ENCODE results near the gene SEMA3D. TPM values are rescaled to one million over a fixed set of nuclear protein-coding genes. Genes with fewer than 3 reads are reported as not detected.
"Not testable (repeated sequence)": the region's sequence is repeated elsewhere in the genome, so short reads cannot be mapped to it uniquely, and the experiment has no call there.

SEMA3D gene
- total RNA-seq, 2 experiments from 2014 or later: not detected

- CTCF ChIA-PET: interaction anchor here (1.2 kb wide), 1 partner anchor 1081 kb away, joined by 4 read pairs; no protein-coding TSS in a partner anchor
- intact Hi-C loops (cut with micrococcal nuclease): no loop called here
- DNase-seq: no peak
- no peak overlapping the region for H3K4me3 Mint-ChIP-seq
- H3K9me3 Mint-ChIP-seq: no peaks in the 10 kb centered on the region
- H3K27ac Mint-ChIP-seq: no peak overlapping the region
- H3K36me3 Mint-ChIP-seq (ENCODE audit: low read depth): no peaks in the 10 kb centered on the region
- H3K27me3 Mint-ChIP-seq (ENCODE audit: low read depth): peaks cover 11% of the 10 kb centered on the region
- H3K4me1 Mint-ChIP-seq (ENCODE audit: low read depth): no peaks in the 10 kb centered on the region
These were observed 170.6 kb downstream of the SEMA3D start for GRCh38 chr7:85016286-85016685.

GRCh38 chr7:85014936-85015660, 171.8 kb downstream of the SEMA3D start:
- H3K36me3 Mint-ChIP-seq (ENCODE audit: low read depth): no peaks in the 10 kb centered on the region
- no peaks in the 10 kb centered on the region for H3K9me3 Mint-ChIP-seq
- DNase-seq: no peak
- H3K27ac Mint-ChIP-seq: no peak overlapping the region
- intact Hi-C loops (cut with micrococcal nuclease): no loop called here
- CTCF ChIA-PET: no interaction called here
- no peak overlapping the region for H3K4me3 Mint-ChIP-seq
- H3K27me3 Mint-ChIP-seq (ENCODE audit: low read depth): peaks cover 9% of the 10 kb centered on the region
- H3K4me1 Mint-ChIP-seq (ENCODE audit: low read depth): no peaks in the 10 kb centered on the region

GRCh38 chr7:85011127-85011526, 175.7 kb downstream of the SEMA3D start:
- intact Hi-C loops (cut with micrococcal nuclease): no loop called here
- H3K4me3 Mint-ChIP-seq: no peak overlapping the region
- H3K36me3 Mint-ChIP-seq (ENCODE audit: low read depth): no peaks in the 10 kb centered on the region
- H3K4me1 Mint-ChIP-seq (ENCODE audit: low read depth): no peaks in the 10 kb centered on the region
- no peak overlapping the region for H3K27ac Mint-ChIP-seq
- no peak for DNase-seq
- no peaks in the 10 kb centered on the region for H3K9me3 Mint-ChIP-seq
- peaks cover 9% of the 10 kb centered on the region for H3K27me3 Mint-ChIP-seq (ENCODE audit: low read depth)
- CTCF ChIA-PET: no interaction called here

GRCh38 chr7:85010306-85010705, 176.6 kb downstream of the SEMA3D start:
- DNase-seq: no peak
- H3K27me3 Mint-ChIP-seq (ENCODE audit: low read depth): peaks cover 9% of the 10 kb centered on the region
- H3K4me1 Mint-ChIP-seq (ENCODE audit: low read depth): no peaks in the 10 kb centered on the region
- H3K4me3 Mint-ChIP-seq: no peak overlapping the region
- intact Hi-C loops (cut with micrococcal nuclease): no loop called here
- no peaks in the 10 kb centered on the region for H3K9me3 Mint-ChIP-seq
- CTCF ChIA-PET: interaction anchor here (1.2 to 1.7 kb wide), 2 partner anchors 9 to 14 kb away, joined by 4 read pairs; no protein-coding TSS in a partner anchor
- H3K27ac Mint-ChIP-seq: no peak overlapping the region
- no peaks in the 10 kb centered on the region for H3K36me3 Mint-ChIP-seq (ENCODE audit: low read depth)

- Mint-ChIP-seq H3K9me3 (no peaks in the 10 kb centered on the region), H3K4me1 (ENCODE audit: low read depth) (no peaks in the 10 kb centered on the region), H3K27ac (no peak overlapping the region), H3K36me3 (ENCODE audit: low read depth) (no peaks in the 10 kb centered on the region), H3K27me3 (ENCODE audit: low read depth) (peaks cover 9% of the 10 kb centered on the region), H3K4me3 (no peak overlapping the region)
- CTCF ChIA-PET: no interaction called here
- intact Hi-C loops (cut with micrococcal nuclease): no loop called here
- no peak for DNase-seq
These were observed 180.1 kb downstream of the SEMA3D start for GRCh38 chr7:85006754-85007153.

DNA sequence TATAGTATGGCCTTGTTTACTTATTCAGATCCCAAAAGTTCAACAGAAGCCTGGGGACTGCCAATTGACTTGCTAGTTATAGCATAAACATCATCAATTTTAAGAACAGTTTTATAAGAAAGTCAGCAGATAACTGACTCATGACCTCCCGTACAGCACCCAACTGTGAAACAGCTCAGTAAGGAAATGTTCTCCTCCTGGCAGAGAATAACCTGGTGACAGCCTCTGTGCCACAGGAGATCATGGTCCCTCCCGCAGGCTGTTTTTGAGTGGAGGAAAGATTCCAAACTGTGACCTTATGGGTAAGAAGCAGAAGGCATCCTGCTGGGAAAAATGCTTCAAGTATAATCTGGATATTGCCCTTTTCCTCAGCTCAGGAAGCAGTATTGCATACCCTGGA, 182.5 kb downstream of the SEMA3D start:
- H3K4me1 Mint-ChIP-seq (ENCODE audit: low read depth): no peaks in the 10 kb centered on the region
- no peak overlapping the region for H3K27ac Mint-ChIP-seq
- H3K9me3 Mint-ChIP-seq: no peaks in the 10 kb centered on the region
- peaks cover 9% of the 10 kb centered on the region for H3K27me3 Mint-ChIP-seq (ENCODE audit: low read depth)
- DNase-seq: no peak
- intact Hi-C loops (cut with micrococcal nuclease): no loop called here
- CTCF ChIA-PET: no interaction called here
- no peaks in the 10 kb centered on the region for H3K36me3 Mint-ChIP-seq (ENCODE audit: low read depth)
- no peak overlapping the region for H3K4me3 Mint-ChIP-seq

DNA sequence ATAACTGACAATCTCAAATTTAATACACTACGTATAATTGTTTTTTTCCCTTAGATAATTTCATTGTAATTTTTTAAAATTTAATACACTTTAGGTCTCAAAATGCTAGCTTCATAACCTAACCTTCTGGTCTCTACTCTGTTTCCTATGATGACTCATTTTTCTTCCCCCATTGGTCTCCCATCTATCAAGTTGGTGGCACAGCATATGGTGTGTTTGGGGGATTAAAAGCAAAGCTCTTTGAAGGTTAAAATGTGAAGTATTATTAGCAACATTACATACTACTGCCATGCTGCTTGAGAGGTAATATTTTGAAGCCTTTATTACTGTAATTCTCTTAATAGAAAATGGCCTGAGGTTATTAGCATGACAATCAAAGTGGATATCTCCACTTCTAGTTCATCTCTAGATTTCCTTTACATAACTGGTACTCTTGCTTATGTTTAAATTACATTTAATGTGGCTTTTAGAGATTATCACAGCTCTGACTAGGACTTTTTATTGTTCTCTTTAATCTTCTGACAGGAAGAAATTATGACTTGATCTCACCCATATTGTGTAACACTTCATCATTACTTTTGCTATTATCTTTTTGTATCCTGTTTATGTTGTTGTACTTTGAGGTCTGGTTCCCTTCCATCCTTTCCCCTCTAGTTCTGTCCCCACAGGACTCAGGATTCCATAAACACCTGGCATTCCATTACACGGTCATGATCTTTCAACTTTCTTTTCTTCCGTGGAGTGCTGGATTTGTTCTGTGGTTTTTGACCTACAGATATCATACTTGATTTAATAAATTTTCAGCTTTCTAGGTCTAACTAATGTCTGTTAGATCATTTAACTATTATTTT, 185.1 kb downstream of the SEMA3D start:
- H3K4me3 Mint-ChIP-seq: no peak overlapping the region
- CTCF ChIA-PET: no interaction called here
- no peaks in the 10 kb centered on the region for H3K9me3 Mint-ChIP-seq
- H3K4me1 Mint-ChIP-seq (ENCODE audit: low read depth): no peaks in the 10 kb centered on the region
- no peak overlapping the region for H3K27ac Mint-ChIP-seq
- peaks cover 12% of the 10 kb centered on the region for H3K27me3 Mint-ChIP-seq (ENCODE audit: low read depth)
- intact Hi-C loops (cut with micrococcal nuclease): no loop called here
- H3K36me3 Mint-ChIP-seq (ENCODE audit: low read depth): no peaks in the 10 kb centered on the region
- no peak for DNase-seq

- CTCF ChIA-PET: no interaction called here
- H3K27me3 Mint-ChIP-seq (ENCODE audit: low read depth): peaks cover 12% of the 10 kb centered on the region
- H3K4me3 Mint-ChIP-seq: no peak overlapping the region
- H3K4me1 Mint-ChIP-seq (ENCODE audit: low read depth): no peaks in the 10 kb centered on the region
- DNase-seq: no peak
- intact Hi-C loops (cut with micrococcal nuclease): no loop called here
- no peaks in the 10 kb centered on the region for H3K9me3 Mint-ChIP-seq
- H3K36me3 Mint-ChIP-seq (ENCODE audit: low read depth): no peaks in the 10 kb centered on the region
- H3K27ac Mint-ChIP-seq: no peak overlapping the region
These were observed 186.0 kb downstream of the SEMA3D start for GRCh38 chr7:85000735-85001350.

GRCh38 chr7:84999450-84999849, 187.4 kb downstream of the SEMA3D start:
- no peak for DNase-seq
- H3K9me3 Mint-ChIP-seq: no peaks in the 10 kb centered on the region
- H3K27ac Mint-ChIP-seq: no peak overlapping the region
- H3K36me3 Mint-ChIP-seq (ENCODE audit: low read depth): no peaks in the 10 kb centered on the region
- no peak overlapping the region for H3K4me3 Mint-ChIP-seq
- CTCF ChIA-PET: interaction anchor here (0.5 to 1.7 kb wide), 2 partner anchors 29 to 47 kb away, joined by 3 to 4 read pairs; no protein-coding TSS in a partner anchor
- H3K27me3 Mint-ChIP-seq (ENCODE audit: low read depth): peaks cover 14% of the 10 kb centered on the region
- intact Hi-C loops (cut with micrococcal nuclease): no loop called here
- no peaks in the 10 kb centered on the region for H3K4me1 Mint-ChIP-seq (ENCODE audit: low read depth)

GRCh38 chr7:84998665-84999064, 188.2 kb downstream of the SEMA3D start:
- CTCF ChIA-PET: interaction anchor here (1.7 kb wide), 1 partner anchor 30 kb away, joined by 4 read pairs; no protein-coding TSS in a partner anchor
- no peaks in the 10 kb centered on the region for H3K4me1 Mint-ChIP-seq (ENCODE audit: low read depth)
- intact Hi-C loops (cut with micrococcal nuclease): no loop called here

DNA sequence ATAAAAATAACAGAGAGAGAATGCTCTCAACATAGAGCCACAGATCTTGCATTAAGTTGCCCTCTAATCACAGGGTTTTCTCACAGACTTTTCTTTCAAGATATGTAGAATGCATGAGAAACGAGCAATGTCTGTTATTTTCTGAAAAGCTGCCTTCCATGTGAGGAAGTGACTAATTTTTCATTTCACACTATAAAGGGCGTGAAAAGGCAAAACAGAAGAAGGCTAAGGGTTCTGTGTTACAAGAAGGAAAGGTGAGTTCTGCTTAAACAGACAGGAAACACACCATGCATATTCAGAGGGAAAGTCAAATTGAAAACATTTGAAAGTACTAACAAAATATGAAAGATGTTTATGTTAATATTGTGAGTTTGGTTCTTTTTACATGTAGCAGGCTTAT, 189.2 kb downstream of the SEMA3D start:
- intact Hi-C loops (cut with micrococcal nuclease): no loop called here
- CTCF ChIA-PET: interaction anchor here (0.5 to 0.6 kb wide), 2 partner anchors 13 to 25 kb away, joined by 3 read pairs; no protein-coding TSS in a partner anchor
- no peak for DNase-seq
- no peaks in the 10 kb centered on the region for H3K36me3 Mint-ChIP-seq (ENCODE audit: low read depth)
- H3K9me3 Mint-ChIP-seq: no peaks in the 10 kb centered on the region
- H3K27me3 Mint-ChIP-seq (ENCODE audit: low read depth): peaks cover 15% of the 10 kb centered on the region
- H3K27ac Mint-ChIP-seq: no peak overlapping the region
- H3K4me3 Mint-ChIP-seq: no peak overlapping the region
- no peaks in the 10 kb centered on the region for H3K4me1 Mint-ChIP-seq (ENCODE audit: low read depth)

More at GRCh38 chr7:84998665-84999064, 188.2 kb downstream of the SEMA3D start:
- Mint-ChIP-seq H3K27me3 (ENCODE audit: low read depth) (peaks cover 17% of the 10 kb centered on the region), H3K9me3 (no peaks in the 10 kb centered on the region), H3K27ac (no peak overlapping the region), H3K36me3 (ENCODE audit: low read depth) (no peaks in the 10 kb centered on the region), H3K4me3 (no peak overlapping the region)
- DNase-seq: no peak

- CTCF ChIA-PET; H3K9me3 Mint-ChIP-seq; H3K4me3 Mint-ChIP-seq; DNase-seq; H3K4me1 Mint-ChIP-seq (ENCODE audit: low read depth); H3K36me3 Mint-ChIP-seq (ENCODE audit: low read depth); H3K27ac Mint-ChIP-seq; intact Hi-C loops (cut with micrococcal nuclease): not testable (repeated sequence)
- peaks cover 11% of the 10 kb centered on the region for H3K27me3 Mint-ChIP-seq (ENCODE audit: low read depth)
These were observed 193.9 kb downstream of the SEMA3D start for GRCh38 chr7:84992954-84993353.
